Panc1 (cell line): ENCODE data around the gene IRF8. TPM values are rescaled to one million over a fixed set of nuclear protein-coding genes. Genes with fewer than 3 reads are reported as not detected.

Experiments used
- ATAC-seq: fragments of 200-7000 bp; cut with Tn5 transposase; 2 replicates; pipeline ENCODE4 v1.9.1; 2020; ENCODE audit warnings: mild to moderate bottlenecking, moderate library complexity
- BruUV-seq: library from RNA; stranded (reverse); fragments of 400-500 nt; replicated peaks from 2 replicates; lab custom pipeline; 2021; lab: Mats Ljungman, UMichigan
- CTCF ChIA-PET: fragments of 300-600 bp; sonication (Branson Sonifier 250); formaldehyde crosslinking; loops from one replicate; lab custom pipeline; 2022; ENCODE audit warnings: antibody characterized with exemption; lab: Charles Lee
- POLR2A ChIA-PET: fragments of 300-600 bp; sonication (Branson Sonifier 250); formaldehyde crosslinking; loops from one replicate; lab custom pipeline; 2022; ENCODE audit warnings: antibody characterized with exemption; lab: Charles Lee
- DNase-seq: peaks from one replicate; pipeline ENCODE4 v3.0.0-alpha.2; 2010; ENCODE audit warnings: low read depth, low spot score
- H3K27ac ChIP-seq: 2 replicates; pipeline ENCODE4 v1.5.1; 2011; ENCODE audit warnings: mild to moderate bottlenecking, low read length, inconsistent platforms
- H3K27me3 ChIP-seq: fragments of 200-500 bp; sonication (Bioruptor generic); 2 replicates; pipeline ENCODE4 v1.6.0; 2014; ENCODE audit warnings: low read length, inconsistent platforms; ENCODE audit not compliant: control insufficient read depth, insufficient read depth
- H3K36me3 ChIP-seq: fragments of 200-500 bp; sonication (Bioruptor generic); 2 replicates; pipeline ENCODE4 v1.5.1; 2014; ENCODE audit warnings: inconsistent platforms, mild to moderate bottlenecking, low read length, moderate library complexity; ENCODE audit not compliant: control insufficient read depth, insufficient read depth
- H3K4me1 ChIP-seq: 2 replicates; pipeline ENCODE4 v1.5.1; 2011; ENCODE audit warnings: inconsistent platforms, mild to moderate bottlenecking, low read length, moderate library complexity; ENCODE audit not compliant: control insufficient read depth, insufficient read depth
- H3K4me3 ChIP-seq, 2 experiments: 2 replicates each; pipeline ENCODE4 v1.5.1; 2011 to 2012; ENCODE audit warnings: low read depth in 2 of 2, low read length in 2 of 2, mild to moderate bottlenecking in 2 of 2, inconsistent platforms in 1 of 2, moderate library complexity in 1 of 2
- H3K9me3 ChIP-seq: fragments of 200-500 bp; sonication (Bioruptor generic); 2 replicates; pipeline ENCODE4 v1.5.1; 2014; ENCODE audit warnings: low read depth, mild to moderate bottlenecking, inconsistent platforms, low read length, moderate library complexity; ENCODE audit not compliant: control insufficient read depth, insufficient read depth
- POLR2AphosphoS5 ChIP-seq: IDR thresholded peaks from 2 replicates; pipeline ENCODE4 v1.6.1; 2012; ENCODE audit warnings: mild to moderate bottlenecking, low read depth, low read length, moderate library complexity
- SIN3A ChIP-seq: IDR thresholded peaks from 2 replicates; pipeline ENCODE4 v1.6.1; 2012; ENCODE audit warnings: low read depth, mild to moderate bottlenecking, low read length, moderate library complexity, borderline replicate concordance; ENCODE audit not compliant: insufficient read depth
- TCF7L2 ChIP-seq: IDR thresholded peaks from 2 replicates; pipeline ENCODE4 v1.6.1; 2011; ENCODE audit warnings: mild to moderate bottlenecking, low read depth, low read length, inconsistent platforms
- in situ Hi-C: cut with HindIII; loops from 2 replicates; pipeline ENCODE4 v1.10.0; 2016; ENCODE audit warnings: low sequenced_read_pairs, low pct_unique_long_range_greater_than_20kb
- intact Hi-C: fragments of 100-400 bp; cut with micrococcal nuclease; formaldehyde crosslinking; loops from one replicate; pipeline ENCODE4 v1.10.0; 2022; ENCODE audit not compliant: unreplicated experiment
- total RNA-seq: library from RNA; stranded (reverse); gene quantifications from one replicate; pipeline ENCODE4 v1.2.1, GENCODE V29; 2021; ENCODE audit not compliant: unreplicated experiment
- TF ChIP-seq, protein P1 (sequence below): fragments of 450-650 bp; IDR thresholded peaks from 2 replicates; pipeline ENCODE4 v1.5.1; 2017; ENCODE audit warnings: mild to moderate bottlenecking
- TF ChIP-seq, protein P2 (sequence below), 2 experiments: IDR thresholded peaks; 2 replicates each; pipeline ENCODE4 v1.6.1; 2011 to 2012; ENCODE audit warnings: low read depth in 2 of 2, control low read depth in 1 of 2, low read length in 1 of 2, mild to moderate bottlenecking in 1 of 2, moderate library complexity in 1 of 2; ENCODE audit not compliant: insufficient read depth in 1 of 2

Gene IRF8
- total RNA-seq, 1 experiment from 2014 or later, result 0.62 TPM

DNA sequence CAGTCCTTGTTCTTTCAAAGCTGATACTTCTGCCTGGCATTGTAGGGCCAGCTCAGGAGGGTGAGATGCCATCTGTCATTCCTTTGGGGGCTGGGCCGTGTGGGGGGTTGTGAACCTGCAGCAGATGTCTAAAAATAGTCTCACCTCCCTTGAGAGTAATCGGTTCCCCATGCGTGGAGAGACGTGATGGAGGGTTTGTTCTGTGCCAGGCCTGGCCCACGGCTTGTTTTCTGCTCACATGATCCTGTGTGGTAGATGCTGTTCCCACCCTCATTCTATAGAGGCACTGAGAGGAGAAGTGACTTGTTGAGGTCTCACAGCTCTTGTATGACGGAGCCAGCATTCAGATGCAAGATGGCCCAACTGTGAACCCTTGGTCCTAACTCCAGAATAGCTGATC lies 4.6 kb downstream of the IRF8 start:
- no peaks in the 10 kb centered on the region for H3K9me3 ChIP-seq
- no peak overlapping the region for H3K27ac ChIP-seq
- in situ Hi-C loops (no loop called here), intact Hi-C loops (no loop called here)
- no TSS peak for BruUV-seq
- ChIA-PET POLR2A (interaction anchor here (0.6 kb wide), 1 partner anchor 8 kb away, joined by 3 read pairs; no protein-coding TSS in a partner anchor), CTCF (no interaction called here)
- ATAC-seq (no peak), DNase-seq (no peak)
- no peak for TF ChIP-seq POLR2AphosphoS5
- TF ChIP-seq, protein P1, sequence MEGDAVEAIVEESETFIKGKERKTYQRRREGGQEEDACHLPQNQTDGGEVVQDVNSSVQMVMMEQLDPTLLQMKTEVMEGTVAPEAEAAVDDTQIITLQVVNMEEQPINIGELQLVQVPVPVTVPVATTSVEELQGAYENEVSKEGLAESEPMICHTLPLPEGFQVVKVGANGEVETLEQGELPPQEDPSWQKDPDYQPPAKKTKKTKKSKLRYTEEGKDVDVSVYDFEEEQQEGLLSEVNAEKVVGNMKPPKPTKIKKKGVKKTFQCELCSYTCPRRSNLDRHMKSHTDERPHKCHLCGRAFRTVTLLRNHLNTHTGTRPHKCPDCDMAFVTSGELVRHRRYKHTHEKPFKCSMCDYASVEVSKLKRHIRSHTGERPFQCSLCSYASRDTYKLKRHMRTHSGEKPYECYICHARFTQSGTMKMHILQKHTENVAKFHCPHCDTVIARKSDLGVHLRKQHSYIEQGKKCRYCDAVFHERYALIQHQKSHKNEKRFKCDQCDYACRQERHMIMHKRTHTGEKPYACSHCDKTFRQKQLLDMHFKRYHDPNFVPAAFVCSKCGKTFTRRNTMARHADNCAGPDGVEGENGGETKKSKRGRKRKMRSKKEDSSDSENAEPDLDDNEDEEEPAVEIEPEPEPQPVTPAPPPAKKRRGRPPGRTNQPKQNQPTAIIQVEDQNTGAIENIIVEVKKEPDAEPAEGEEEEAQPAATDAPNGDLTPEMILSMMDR, result no peak
- no peak for TF ChIP-seq TCF7L2
- no peak for TF ChIP-seq SIN3A
- TF ChIP-seq, protein P2, sequence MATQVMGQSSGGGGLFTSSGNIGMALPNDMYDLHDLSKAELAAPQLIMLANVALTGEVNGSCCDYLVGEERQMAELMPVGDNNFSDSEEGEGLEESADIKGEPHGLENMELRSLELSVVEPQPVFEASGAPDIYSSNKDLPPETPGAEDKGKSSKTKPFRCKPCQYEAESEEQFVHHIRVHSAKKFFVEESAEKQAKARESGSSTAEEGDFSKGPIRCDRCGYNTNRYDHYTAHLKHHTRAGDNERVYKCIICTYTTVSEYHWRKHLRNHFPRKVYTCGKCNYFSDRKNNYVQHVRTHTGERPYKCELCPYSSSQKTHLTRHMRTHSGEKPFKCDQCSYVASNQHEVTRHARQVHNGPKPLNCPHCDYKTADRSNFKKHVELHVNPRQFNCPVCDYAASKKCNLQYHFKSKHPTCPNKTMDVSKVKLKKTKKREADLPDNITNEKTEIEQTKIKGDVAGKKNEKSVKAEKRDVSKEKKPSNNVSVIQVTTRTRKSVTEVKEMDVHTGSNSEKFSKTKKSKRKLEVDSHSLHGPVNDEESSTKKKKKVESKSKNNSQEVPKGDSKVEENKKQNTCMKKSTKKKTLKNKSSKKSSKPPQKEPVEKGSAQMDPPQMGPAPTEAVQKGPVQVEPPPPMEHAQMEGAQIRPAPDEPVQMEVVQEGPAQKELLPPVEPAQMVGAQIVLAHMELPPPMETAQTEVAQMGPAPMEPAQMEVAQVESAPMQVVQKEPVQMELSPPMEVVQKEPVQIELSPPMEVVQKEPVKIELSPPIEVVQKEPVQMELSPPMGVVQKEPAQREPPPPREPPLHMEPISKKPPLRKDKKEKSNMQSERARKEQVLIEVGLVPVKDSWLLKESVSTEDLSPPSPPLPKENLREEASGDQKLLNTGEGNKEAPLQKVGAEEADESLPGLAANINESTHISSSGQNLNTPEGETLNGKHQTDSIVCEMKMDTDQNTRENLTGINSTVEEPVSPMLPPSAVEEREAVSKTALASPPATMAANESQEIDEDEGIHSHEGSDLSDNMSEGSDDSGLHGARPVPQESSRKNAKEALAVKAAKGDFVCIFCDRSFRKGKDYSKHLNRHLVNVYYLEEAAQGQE (IDR thresholded peaks at IDR 0.05; ENCODE audit: insufficient read depth in 1 of 2, low read depth in 2 of 2, low read length in 1 of 2), result no peak
- no peak overlapping the region for H3K4me3 ChIP-seq
- H3K27me3 ChIP-seq, result peaks cover 10% of the 10 kb centered on the region
- no peaks in the 10 kb centered on the region for H3K4me1 ChIP-seq
- H3K36me3 ChIP-seq, result no peaks in the 10 kb centered on the region

DNA sequence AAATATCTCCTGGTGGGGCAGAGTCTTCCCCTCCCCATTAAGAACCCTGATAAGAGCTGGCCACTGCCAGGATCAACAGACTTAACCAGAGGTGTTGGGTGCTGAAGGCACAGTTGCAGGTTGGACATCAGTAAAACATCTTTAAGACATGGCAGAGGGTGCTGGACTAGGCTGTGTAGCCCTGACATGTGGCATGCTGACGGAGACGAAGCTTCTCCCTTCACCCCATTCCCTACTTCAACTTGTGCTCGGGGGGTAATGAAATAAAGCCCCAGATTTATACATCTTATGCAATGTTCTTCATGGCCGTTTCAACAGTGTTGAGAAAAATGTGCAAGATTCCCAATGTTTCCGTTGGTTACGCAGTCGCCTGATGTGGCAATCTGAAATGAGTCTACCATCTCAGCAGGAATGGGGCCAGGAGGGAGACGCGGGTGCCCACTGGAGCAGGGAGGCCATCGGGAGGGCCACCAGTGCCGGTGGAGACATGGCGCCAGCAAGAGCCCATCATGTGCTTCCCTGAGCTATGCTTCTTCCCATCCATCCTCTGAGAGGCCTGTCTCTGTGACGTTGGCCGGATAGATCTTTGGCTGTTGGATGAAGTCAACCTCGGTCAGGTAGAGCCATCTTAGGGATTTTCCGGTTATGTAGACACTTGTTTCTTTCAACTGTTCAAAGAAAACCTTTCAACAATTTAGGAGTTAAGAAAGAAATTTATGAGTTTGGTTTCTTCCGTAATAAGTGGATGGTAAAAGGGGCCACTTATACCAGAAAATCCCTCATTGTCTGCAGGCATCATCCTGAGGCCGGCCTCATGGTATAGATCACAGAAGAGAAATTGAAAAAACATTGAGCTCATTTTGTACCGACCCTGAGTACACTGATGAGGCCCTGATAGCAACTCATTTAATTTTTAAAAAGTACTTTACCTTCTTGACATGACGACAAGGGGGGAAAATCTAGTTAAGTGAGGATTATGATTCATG lies 6.4 kb downstream of the IRF8 start:
- no TSS peak for BruUV-seq
- no peak overlapping the region for H3K4me3 ChIP-seq
- H3K27me3 ChIP-seq, result peaks cover 5% of the 10 kb centered on the region; the same call in 1 of the 2 replicates
- H3K9me3 ChIP-seq, result no peaks in the 10 kb centered on the region
- ChIA-PET CTCF (no interaction called here), POLR2A (no interaction called here)
- no peaks in the 10 kb centered on the region for H3K36me3 ChIP-seq
- no peak overlapping the region for H3K27ac ChIP-seq
- DNase-seq (no peak), ATAC-seq (no peak)
- H3K4me1 ChIP-seq, result no peaks in the 10 kb centered on the region
- in situ Hi-C loops, result no loop called here
- intact Hi-C loops, result no loop called here
- TF ChIP-seq SIN3A, result no peak
- TF ChIP-seq, protein P1, result no peak
- TF ChIP-seq, protein P2 (IDR thresholded peaks at IDR 0.05; ENCODE audit: insufficient read depth in 1 of 2, low read depth in 2 of 2, low read length in 1 of 2), result no peak
- no peak for TF ChIP-seq TCF7L2
- TF ChIP-seq POLR2AphosphoS5, result no peak
